Stomach (tissue), 9 donors: ENCODE measurements around the gene CDH12. TPM values are rescaled to one million over a fixed set of nuclear protein-coding genes. Genes with fewer than 3 reads are reported as not detected.

Experiments used
- DNase-seq, 2 donors: peaks; one replicate each; pipeline versions ENCODE4 v3.0.0 to v3.0.0-alpha.2; 2013 to 2019
- H3K27ac ChIP-seq, 5 donors: fragments of 200-600 bp in 4 of 5; sonication (generic) in 4 of 5; one replicate each; pipeline ENCODE4 v1.5.1; 2013 to 2019; ENCODE audit warnings: mild to moderate bottlenecking in 1 of 5, moderate library complexity in 1 of 5
- H3K27me3 ChIP-seq, 3 donors: fragments of 200-600 bp; sonication (generic); one replicate each; pipeline ENCODE4 v1.5.1; 2017 to 2019; ENCODE audit warnings: mixed run types in 1 of 3
- H3K36me3 ChIP-seq, 4 donors: fragments of 200-600 bp; sonication (generic); 1 replicate in 3 of 4; 2 replicates in 1 of 4; pipeline ENCODE4 v1.5.1; 2016 to 2019
- H3K4me1 ChIP-seq, 4 donors: fragments of 200-600 bp; sonication (generic); one replicate each; pipeline ENCODE4 v1.5.1; 2016 to 2019
- H3K4me3 ChIP-seq, 4 donors: fragments of 200-600 bp; sonication (generic) in 3 of 4; one replicate each; pipeline ENCODE4 v1.5.1; 2016 to 2019; ENCODE audit warnings: mild to moderate bottlenecking in 1 of 4
- H3K9me3 ChIP-seq, 4 donors: fragments of 200-600 bp; sonication (generic); one replicate each; pipeline ENCODE4 v1.5.1; 2016 to 2019
- CTCF ChIP-seq, 7 experiments: fragments of 450-650 bp in 4 of 7; fragments of 200-600 bp in 3 of 7; sonication (generic) in 3 of 7; IDR thresholded peaks; one replicate each; pipeline ENCODE4 v1.5.1; 2016 to 2019; ENCODE audit warnings: antibody characterized with exemption in 7 of 7, control low read depth in 2 of 7, mild to moderate bottlenecking in 1 of 7
- EP300 ChIP-seq: sonication (generic); formaldehyde crosslinking; IDR thresholded peaks from one replicate; pipeline ENCODE4 v1.6.1; 2017; ENCODE audit warnings: antibody characterized with exemption
- POLR2A ChIP-seq, 4 donors: fragments of 450-650 bp; IDR thresholded peaks; one replicate each; pipeline ENCODE4 v1.6.1; 2016; ENCODE audit warnings: antibody characterized with exemption in 4 of 4, control low read depth in 2 of 4, mild to moderate bottlenecking in 1 of 4, moderate library complexity in 1 of 4
- POLR2AphosphoS5 ChIP-seq, 3 donors: sonication (generic); formaldehyde crosslinking; IDR thresholded peaks; one replicate each; pipeline ENCODE4 v1.6.1; 2016; ENCODE audit warnings: antibody characterized with exemption in 3 of 3
- WGBS, 5 donors: extraction: QIAGEN DNeasy Blood & Tissue Kit in 3 of 5; methylation state at CpG; one replicate each; pipeline versions ENCODE4 v1.1.5 to v1.1.7; 2013 to 2018; 5-methylcytosine and 5-hydroxymethylcytosine counted together
- intact Hi-C: fragments of 100-400 bp; cut with DNase I; formaldehyde crosslinking; loops from one replicate; pipeline ENCODE4 v1.15.1; 2023; ENCODE audit warnings: low total_unique reads
- polyA plus RNA-seq, 3 donors: library from polyadenylated mRNA; stranded (reverse); fragments of 200-250 nt; gene quantifications; one replicate each; pipeline ENCODE4 v1.2.3, GENCODE V29; 2013
- total RNA-seq, 5 donors: library from RNA; depleted of rRNA; stranded (reverse); fragments of >200 nt; gene quantifications; one replicate each; pipeline versions ENCODE4 v1.1.0 to v1.2.3, GENCODE V29; 2014 to 2016
- donor health status: healthy with polysubstance abuse.
- donor health status: Bipolar disorder and iron deficiency.
- donor health status: healthy.

Gene CDH12
- total and polyA plus RNA-seq, 8 donors = 0.76 to 1.3 TPM; not detected in 6

GRCh38 chr5:22554475-22554874 lies 298.7 kb downstream of the CDH12 start:
- intact Hi-C loops = no loop called here
- Histone ChIP-seq H3K9me3 (no peaks in the 10 kb centered on the region), H3K27me3 (no peaks in the 10 kb centered on the region), H3K27ac (no peak overlapping the region), H3K36me3 (no peaks in the 10 kb centered on the region), H3K4me1 (no peaks in the 10 kb centered on the region), H3K4me3 (no peak overlapping the region)
- TF ChIP-seq EP300 (no peak), CTCF (IDR thresholded peaks at IDR 0.05) (no peak), POLR2AphosphoS5 (IDR thresholded peaks at IDR 0.05) (no peak), POLR2A (IDR thresholded peaks at IDR 0.05) (no peak)
- DNase-seq = no peak

GRCh38 chr5:22549876-22550671 lies 303.1 kb downstream of the CDH12 start:
- no peaks in the 10 kb centered on the region for H3K27me3 ChIP-seq
- H3K9me3 ChIP-seq = no peaks in the 10 kb centered on the region
- H3K27ac ChIP-seq = no peak overlapping the region
- intact Hi-C loops = no loop called here
- TF ChIP-seq POLR2AphosphoS5 (IDR thresholded peaks at IDR 0.05) (no peak), POLR2A (IDR thresholded peaks at IDR 0.05) (no peak), CTCF (IDR thresholded peaks at IDR 0.05) (no peak), EP300 (no peak)
- H3K4me1 ChIP-seq = no peaks in the 10 kb centered on the region
- no peaks in the 10 kb centered on the region for H3K36me3 ChIP-seq
- no peak overlapping the region for H3K4me3 ChIP-seq
- DNase-seq = no peak
- WGBS, 5 donors = 69 to 76% (median 74%) methylated on average over 4 of the region's 4 CpGs

- intact Hi-C loops = no loop called here
- DNase-seq = no peak
- TF ChIP-seq POLR2A (IDR thresholded peaks at IDR 0.05) = no peak
- TF ChIP-seq POLR2AphosphoS5 (IDR thresholded peaks at IDR 0.05) = no peak
- TF ChIP-seq CTCF (IDR thresholded peaks at IDR 0.05) = no peak
- no peak for TF ChIP-seq EP300
- no peaks in the 10 kb centered on the region for H3K4me1 ChIP-seq
- H3K4me3 ChIP-seq = no peak overlapping the region
- peaks cover 0 to 5% (median 0%) of the 10 kb centered on the region in 4 donors for H3K9me3 ChIP-seq
- H3K27ac ChIP-seq = no peak overlapping the region
- no peaks in the 10 kb centered on the region for H3K36me3 ChIP-seq
- WGBS, 5 donors = 38 to 54% (median 46%) methylated on average over 1 of the region's 1 CpG
- no peaks in the 10 kb centered on the region for H3K27me3 ChIP-seq
These were observed 310.8 kb downstream of the CDH12 start for GRCh38 chr5:22542340-22542739.

GRCh38 chr5:22541037-22541436 lies 312.1 kb downstream of the CDH12 start:
- Histone ChIP-seq H3K27me3 (no peaks in the 10 kb centered on the region), H3K4me3 (no peak overlapping the region), H3K36me3 (no peaks in the 10 kb centered on the region), H3K9me3 (peaks cover 0 to 5% (median 0%) of the 10 kb centered on the region in 4 donors), H3K27ac (no peak overlapping the region), H3K4me1 (no peaks in the 10 kb centered on the region)
- no peak for DNase-seq
- 24 to 48% (median 31%) methylated on average over 1 of the region's 1 CpG for WGBS, 5 donors
- TF ChIP-seq EP300 (no peak), POLR2AphosphoS5 (IDR thresholded peaks at IDR 0.05) (no peak), CTCF (IDR thresholded peaks at IDR 0.05) (no peak), POLR2A (IDR thresholded peaks at IDR 0.05) (no peak)
- intact Hi-C loops = no loop called here
